Right lobe of liver (tissue), 6 donors: ENCODE measurements around the gene ATXN1L. TPM values are rescaled to one million over a fixed set of nuclear protein-coding genes. Genes with fewer than 3 reads are reported as not detected.
A peak's percentile ranks its signal among the peaks of the same experiment; 100 is the strongest.

Source experiments
- ATAC-seq, 4 donors: fragments of 200-7000 bp; cut with Tn5 transposase; one replicate each; pipeline ENCODE4 v1.9.1; 2020; ENCODE audit warnings: mild to moderate bottlenecking in 4 of 4, moderate library complexity in 4 of 4
- DNase-seq, 3 donors: peaks; one replicate each; pipeline ENCODE4 v3.0.0-alpha.2; 2020
- H3K27ac ChIP-seq, 3 donors: fragments of 200-600 bp; one replicate each; pipeline ENCODE4 v1.8.0; 2022
- H3K27me3 ChIP-seq, 2 donors: fragments of 200-600 bp; one replicate each; pipeline ENCODE4 v1.8.0; 2022
- H3K36me3 ChIP-seq, 4 donors: fragments of 200-600 bp; sonication (generic) in 1 of 4; one replicate each; pipeline versions ENCODE4 v1.5.1 to v1.8.0; 2017 to 2022; ENCODE audit warnings: control low read depth in 1 of 4
- H3K4me1 ChIP-seq, 4 donors: fragments of 200-600 bp; sonication (generic) in 1 of 4; one replicate each; pipeline versions ENCODE4 v1.5.1 to v1.8.0; 2017 to 2022; ENCODE audit warnings: control low read depth in 1 of 4
- H3K4me3 ChIP-seq, 3 donors: fragments of 200-600 bp; one replicate each; pipeline ENCODE4 v1.8.0; 2022
- H3K9me3 ChIP-seq, 4 donors: fragments of 200-600 bp; sonication (generic) in 1 of 4; one replicate each; pipeline versions ENCODE4 v1.5.1 to v1.8.0; 2017 to 2022; ENCODE audit warnings: control low read depth in 1 of 4
- POLR2A ChIP-seq: fragments of 450-650 bp; IDR thresholded peaks from one replicate; pipeline ENCODE4 v1.6.1; 2017; ENCODE audit warnings: antibody characterized with exemption, mild to moderate bottlenecking
- WGBS: methylation state at CpG from one replicate; pipeline ENCODE4 v1.1.6; 2018; ENCODE audit warnings: low coverage, low lambda C conversion rate; ENCODE audit not compliant: insufficient coverage; ENCODE audit errors: missing lambda C conversion rate; 5-methylcytosine and 5-hydroxymethylcytosine counted together
- intact Hi-C, 2 donors: fragments of 100-400 bp; cut with DNase I; formaldehyde crosslinking; loops; one replicate each; pipeline versions ENCODE4 v1.11.2 to v1.14.1; 2022
- total RNA-seq, 6 experiments: library from RNA; depleted of rRNA in 2 of 6; stranded (reverse); fragments of >200 nt in 2 of 6; fragmentation: NEBNext Ultra II Directional in 3 of 6; extraction: Animal tissue kit (Norgen Biotek cat#: 25700) in 3 of 6; gene quantifications; one replicate each; pipeline versions ENCODE4 v1.1.0 to v1.2.4, GENCODE V29; 2016 to 2023
- TF ChIP-seq, protein P1 (sequence below), 4 donors: fragments of 200-600 bp in 3 of 4; fragments of 450-650 bp in 1 of 4; IDR thresholded peaks; one replicate each; pipeline versions ENCODE4 v1.5.1 to v1.8.0; 2016 to 2022; ENCODE audit warnings: antibody characterized with exemption in 4 of 4, mild to moderate bottlenecking in 2 of 4
- donor health status: DM: no; HTN: yes; CAD: no.
- donor health status: DM: no; HTN: no; CAD: no.
- donor health status: DM: no; HTN: no; CAD: no.
- donor health status: DM: no; HTN: yes; CAD: no.
- donor health status: DM: no; HTN: yes; CAD: no.

Gene ATXN1L
- total RNA-seq, 6 experiments from 2014 or later = 9.2 to 11.9 (median 10.3) TPM

DNA sequence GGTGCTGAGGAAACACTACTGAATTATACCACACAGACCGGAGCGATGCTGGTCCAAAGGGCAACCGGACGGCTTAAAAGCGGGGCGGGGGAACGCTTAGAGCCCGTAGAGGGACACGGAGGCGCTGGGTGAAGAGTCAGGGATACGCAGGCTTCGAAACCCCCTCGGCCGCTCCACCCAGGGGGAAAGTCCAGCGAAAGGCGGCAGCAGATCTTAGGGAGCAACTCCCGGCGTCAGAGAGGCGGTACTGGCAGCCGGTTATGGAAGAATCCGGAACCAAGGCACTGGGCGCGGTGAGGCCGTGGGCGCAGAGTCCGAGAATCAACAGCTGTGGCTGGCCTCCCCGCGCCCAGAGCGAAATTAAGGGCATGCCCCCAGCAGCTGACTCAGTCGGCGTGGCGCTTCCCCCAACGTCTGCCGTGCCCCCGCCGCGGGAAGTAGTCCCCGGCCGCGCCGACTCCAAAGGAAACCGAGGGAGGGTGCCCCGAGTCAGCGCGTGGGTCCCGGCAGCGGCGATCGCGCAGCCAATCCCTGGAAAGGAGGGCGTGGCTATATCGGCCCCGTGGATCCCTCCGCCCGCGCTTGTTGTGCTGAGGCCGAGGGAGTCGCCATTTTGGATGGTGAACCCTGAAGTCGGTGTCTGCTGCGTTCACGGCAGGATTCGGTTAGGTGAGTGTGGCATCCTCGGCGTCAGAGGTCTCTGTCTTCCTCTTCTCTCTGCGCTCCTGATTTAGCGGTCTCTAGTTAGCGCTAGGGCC, 49.3 kb downstream of the ATXN1L start, which contains the start of gene IST1:
Gene IST1, plus strand, starts transcription at position 611 of the 758 bp plus-strand sequence. CDS start 20,110 bp downstream, outside the sequence.
- Histone ChIP-seq H3K4me3 (peak within 1 kb of the TSS; percentile 86 to 94 (median 88)), H3K4me1 (peaks cover 0 to 22% (median 6%) of the 10 kb centered on the region in 4 donors), H3K27me3 (no peaks in the 10 kb centered on the region), H3K9me3 (no peaks in the 10 kb centered on the region), H3K27ac (peak within 1 kb of the TSS; percentile 94 to 99 (median 94)), H3K36me3 (no peaks in the 10 kb centered on the region)
- peak; percentile 93 to 97 (median 95) for ATAC-seq
- peak; percentile 95 for TF ChIP-seq POLR2A
- TF ChIP-seq, protein P1, sequence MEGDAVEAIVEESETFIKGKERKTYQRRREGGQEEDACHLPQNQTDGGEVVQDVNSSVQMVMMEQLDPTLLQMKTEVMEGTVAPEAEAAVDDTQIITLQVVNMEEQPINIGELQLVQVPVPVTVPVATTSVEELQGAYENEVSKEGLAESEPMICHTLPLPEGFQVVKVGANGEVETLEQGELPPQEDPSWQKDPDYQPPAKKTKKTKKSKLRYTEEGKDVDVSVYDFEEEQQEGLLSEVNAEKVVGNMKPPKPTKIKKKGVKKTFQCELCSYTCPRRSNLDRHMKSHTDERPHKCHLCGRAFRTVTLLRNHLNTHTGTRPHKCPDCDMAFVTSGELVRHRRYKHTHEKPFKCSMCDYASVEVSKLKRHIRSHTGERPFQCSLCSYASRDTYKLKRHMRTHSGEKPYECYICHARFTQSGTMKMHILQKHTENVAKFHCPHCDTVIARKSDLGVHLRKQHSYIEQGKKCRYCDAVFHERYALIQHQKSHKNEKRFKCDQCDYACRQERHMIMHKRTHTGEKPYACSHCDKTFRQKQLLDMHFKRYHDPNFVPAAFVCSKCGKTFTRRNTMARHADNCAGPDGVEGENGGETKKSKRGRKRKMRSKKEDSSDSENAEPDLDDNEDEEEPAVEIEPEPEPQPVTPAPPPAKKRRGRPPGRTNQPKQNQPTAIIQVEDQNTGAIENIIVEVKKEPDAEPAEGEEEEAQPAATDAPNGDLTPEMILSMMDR (IDR thresholded peaks at IDR 0.05) = peak in 1 of 4 donors; percentile 15
- WGBS = 0% methylated on average over 13 of the region's 67 CpGs
- intact Hi-C loops = no loop called here
- DNase-seq = peak; percentile 98 to 99 (median 98)

DNA sequence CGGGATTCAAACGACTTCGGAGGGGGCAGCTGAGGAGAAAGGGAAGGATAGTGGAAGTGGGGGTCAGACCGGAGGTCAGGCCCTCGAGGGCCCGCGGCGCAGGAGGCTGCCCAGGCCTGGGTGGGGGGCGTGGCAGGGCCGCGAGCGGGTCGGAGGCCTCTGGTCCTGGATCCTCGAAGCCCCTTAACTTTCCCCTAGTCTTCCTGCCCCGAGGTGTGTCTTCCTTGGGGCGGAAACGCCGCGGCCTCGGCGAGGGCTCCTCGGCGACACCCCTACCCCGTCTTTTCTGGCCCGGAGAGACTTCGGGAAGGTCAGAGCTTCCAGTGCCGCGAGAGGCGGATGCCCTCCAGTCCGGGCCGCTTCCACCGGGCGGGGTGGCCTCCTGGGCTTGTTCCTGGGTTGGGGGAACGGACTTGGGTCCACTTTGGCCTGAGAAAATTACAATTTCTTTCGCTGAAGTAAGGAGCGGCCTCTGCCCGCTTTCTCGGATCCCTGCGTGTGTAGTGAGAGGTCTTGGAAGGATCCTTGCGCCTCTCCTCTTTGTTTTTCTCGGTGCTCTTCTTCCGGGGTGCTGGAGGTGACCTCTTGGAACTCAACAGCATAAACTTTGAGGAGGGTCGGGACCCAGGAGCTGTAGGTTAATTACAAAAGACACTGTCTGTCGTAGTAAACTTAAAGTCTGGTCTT, 50.0 kb downstream of the ATXN1L start:
- intact Hi-C loops = no loop called here
- Histone ChIP-seq H3K4me3 (peak overlapping the region; percentile 86 to 94 (median 88)), H3K9me3 (no peaks in the 10 kb centered on the region), H3K36me3 (no peaks in the 10 kb centered on the region), H3K27me3 (no peaks in the 10 kb centered on the region), H3K27ac (peak overlapping the region; percentile 94 to 99 (median 94)), H3K4me1 (peaks cover 0 to 29% (median 6%) of the 10 kb centered on the region in 4 donors)
- ATAC-seq = peak; percentile 34 to 56 (median 43)
- TF ChIP-seq, protein P1 (IDR thresholded peaks at IDR 0.05) = no peak
- TF ChIP-seq POLR2A = no peak
- WGBS = 0% methylated on average over 18 of the region's 44 CpGs
- DNase-seq = peak; percentile 56 to 74 (median 63)

DNA sequence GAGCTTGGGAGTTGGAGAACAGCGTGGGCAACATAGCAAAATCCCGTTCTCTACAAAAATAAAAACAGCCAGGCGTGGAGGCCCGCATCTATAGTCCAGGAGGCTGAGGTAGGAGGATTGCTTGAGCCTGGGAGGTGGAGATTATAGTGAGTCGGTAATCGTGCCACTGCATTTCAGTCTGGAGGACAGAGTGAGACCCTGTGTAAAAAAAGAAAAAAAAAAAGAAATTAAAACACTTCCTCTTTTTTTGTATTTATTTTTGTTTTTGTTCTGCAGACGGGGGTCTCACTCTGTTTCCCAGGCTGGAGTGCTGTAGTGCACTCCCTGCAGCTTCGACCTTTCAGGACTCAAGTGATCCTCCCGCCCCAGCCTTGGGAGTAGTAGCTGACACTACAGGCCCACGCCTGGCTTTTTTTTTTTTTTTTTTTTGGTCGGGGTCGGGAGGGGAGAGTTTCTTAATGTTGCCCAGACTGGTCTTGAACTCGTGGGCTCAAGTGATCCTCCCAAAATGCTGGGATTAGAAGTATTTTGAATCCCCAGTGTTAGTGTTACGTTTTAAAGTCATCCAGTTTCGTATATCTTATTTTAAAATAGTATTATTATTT, 51.1 kb downstream of the ATXN1L start:
- H3K9me3 ChIP-seq = no peaks in the 10 kb centered on the region
- peak overlapping the region; percentile 86 to 94 (median 88) for H3K4me3 ChIP-seq
- intact Hi-C loops = no loop called here
- peak overlapping the region in 1 of 3 donors; percentile 99 for H3K27ac ChIP-seq
- peaks cover 0 to 39% (median 6%) of the 10 kb centered on the region in 4 donors for H3K4me1 ChIP-seq
- DNase-seq = no peak
- ATAC-seq = no peak
- TF ChIP-seq, protein P1 (IDR thresholded peaks at IDR 0.05) = no peak
- no peak for TF ChIP-seq POLR2A
- no peaks in the 10 kb centered on the region for H3K27me3 ChIP-seq
- H3K36me3 ChIP-seq = no peaks in the 10 kb centered on the region
- WGBS = 39% methylated on average over 13 of the region's 15 CpGs

DNA sequence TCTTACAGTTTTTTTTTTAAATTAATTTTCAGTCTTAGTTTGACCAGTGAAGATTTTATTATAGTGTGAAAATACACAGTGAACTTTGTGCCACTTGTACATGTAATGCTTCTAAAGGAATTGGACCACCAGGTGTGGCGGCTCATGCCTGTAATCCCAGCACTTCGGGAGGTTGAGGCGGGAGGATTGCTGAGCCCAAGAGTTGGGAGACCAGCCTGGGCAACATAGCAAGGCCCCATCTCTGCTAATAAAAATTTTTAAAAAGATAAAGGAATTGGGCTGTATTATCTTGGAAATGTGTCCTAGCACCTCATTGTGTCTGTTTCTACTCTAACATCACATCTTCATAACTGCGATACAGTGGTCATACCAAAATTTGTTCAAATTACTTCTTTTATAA, 53.4 kb downstream of the ATXN1L start:
- no peaks in the 10 kb centered on the region for H3K9me3 ChIP-seq
- no peak overlapping the region for H3K27ac ChIP-seq
- TF ChIP-seq, protein P1 (IDR thresholded peaks at IDR 0.05) = no peak
- no peak for TF ChIP-seq POLR2A
- WGBS = 88% methylated on average over 4 of the region's 4 CpGs
- ATAC-seq (no peak), DNase-seq (no peak)
- H3K4me3 ChIP-seq = no peak overlapping the region
- H3K27me3 ChIP-seq = no peaks in the 10 kb centered on the region
- H3K36me3 ChIP-seq = no peaks in the 10 kb centered on the region
- H3K4me1 ChIP-seq = peaks cover 0 to 47% (median 4%) of the 10 kb centered on the region in 4 donors
- intact Hi-C loops = no loop called here
